HL-60/S4 treated with retinoic acid at 250 ng/mL for 4 days and 3 days (cell line): ENCODE measurements around the gene TTLL10.

Source experiments
- in situ Hi-C: fragments of 300-500 bp; cut with MboI; formaldehyde crosslinking; loops from 2 replicates; pipeline ENCODE4 v1.7.0; 2022; ENCODE audit warnings: low sequenced_read_pairs

Gene TTLL10, protein sequence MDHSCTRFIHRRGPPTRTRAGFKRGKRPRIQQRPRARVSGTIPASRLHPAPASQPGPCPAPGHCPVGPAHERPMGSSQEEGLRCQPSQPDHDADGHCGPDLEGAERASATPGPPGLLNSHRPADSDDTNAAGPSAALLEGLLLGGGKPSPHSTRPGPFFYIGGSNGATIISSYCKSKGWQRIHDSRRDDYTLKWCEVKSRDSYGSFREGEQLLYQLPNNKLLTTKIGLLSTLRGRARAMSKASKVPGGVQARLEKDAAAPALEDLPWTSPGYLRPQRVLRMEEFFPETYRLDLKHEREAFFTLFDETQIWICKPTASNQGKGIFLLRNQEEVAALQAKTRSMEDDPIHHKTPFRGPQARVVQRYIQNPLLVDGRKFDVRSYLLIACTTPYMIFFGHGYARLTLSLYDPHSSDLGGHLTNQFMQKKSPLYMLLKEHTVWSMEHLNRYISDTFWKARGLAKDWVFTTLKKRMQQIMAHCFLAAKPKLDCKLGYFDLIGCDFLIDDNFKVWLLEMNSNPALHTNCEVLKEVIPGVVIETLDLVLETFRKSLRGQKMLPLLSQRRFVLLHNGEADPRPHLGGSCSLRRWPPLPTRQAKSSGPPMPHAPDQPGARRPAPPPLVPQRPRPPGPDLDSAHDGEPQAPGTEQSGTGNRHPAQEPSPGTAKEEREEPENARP

DNA sequence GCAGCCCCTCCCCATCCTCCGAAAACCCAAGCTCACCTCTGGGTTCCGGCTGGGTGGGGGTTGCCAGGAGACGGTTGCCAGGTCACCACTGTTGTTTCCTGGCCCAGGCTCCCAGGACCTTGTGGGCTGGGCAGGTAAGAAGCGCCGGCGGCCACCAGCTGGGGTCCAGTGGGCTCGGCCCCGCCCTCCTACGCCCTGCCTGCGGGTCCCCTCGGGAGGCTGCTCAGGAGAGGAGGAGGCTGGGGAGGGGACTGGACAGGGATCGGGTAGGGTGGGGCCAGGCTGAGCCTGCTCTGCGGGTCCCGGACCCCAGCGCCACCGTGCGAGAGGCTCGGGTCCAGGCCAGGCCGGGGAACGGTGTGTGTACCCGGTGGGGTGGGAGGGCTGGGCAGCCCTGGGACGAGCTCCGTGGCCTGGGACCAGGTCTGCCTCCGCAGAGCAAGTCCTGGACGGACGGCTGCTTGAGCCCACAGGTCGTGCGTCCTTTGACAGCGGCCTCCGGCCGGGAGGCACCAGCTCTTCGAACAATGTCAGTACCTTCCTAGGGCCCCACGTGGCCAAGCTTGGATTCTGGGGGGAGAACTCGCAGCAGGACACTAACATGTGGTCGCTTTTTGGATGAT lies at the start of gene TTLL10:
Gene TTLL10 (plus strand): TSS at position 88 of the 623 bp plus-strand sequence. CDS start 5,336 bp downstream, outside the sequence.
- in situ Hi-C loops: no loop called here

- in situ Hi-C loops: no loop called here
These were observed 49.2 kb upstream of the TTLL10 start for GRCh38 chr1:1124508-1124785.

DNA sequence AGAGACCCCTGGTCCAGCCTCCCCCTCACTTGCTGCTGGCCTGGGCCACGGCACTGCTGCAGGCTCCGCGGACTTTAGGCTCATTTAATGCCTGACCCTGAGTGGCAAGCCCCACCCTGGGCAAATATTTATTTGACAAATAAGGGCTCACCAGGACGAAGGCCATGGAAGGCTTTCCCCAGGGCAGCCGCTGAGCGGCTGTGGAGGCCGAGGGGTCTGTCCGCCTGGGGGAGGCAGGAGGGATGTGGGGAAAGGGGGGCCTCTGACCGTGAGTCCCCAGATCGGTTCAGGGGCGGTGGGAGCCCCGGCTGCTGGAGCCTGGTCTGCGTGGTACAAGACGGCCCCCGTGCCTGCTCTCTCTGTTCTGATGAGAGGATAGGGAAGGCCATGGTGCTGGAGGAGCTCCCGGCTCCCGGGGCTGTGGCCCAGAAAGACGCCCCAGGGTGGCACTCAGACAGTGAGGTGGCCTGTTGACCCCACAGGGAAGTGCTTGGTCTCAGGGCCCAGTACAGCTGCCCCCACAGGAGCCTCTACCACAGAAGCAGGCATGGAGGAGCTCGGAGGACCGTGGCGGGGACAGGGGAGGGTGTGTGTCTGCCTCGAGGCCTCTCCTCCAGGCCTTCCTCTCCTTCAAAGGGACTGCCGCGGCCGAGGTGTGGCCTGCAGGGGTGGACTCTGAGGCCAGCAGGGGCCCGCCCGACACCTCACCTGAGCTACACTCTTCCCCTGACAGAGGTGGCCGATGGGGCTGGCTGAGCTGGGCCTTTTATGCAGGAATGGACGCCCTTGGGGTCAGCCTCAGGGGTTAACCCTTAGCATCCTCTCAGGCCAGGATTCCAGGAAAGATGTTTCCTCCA lies 48.7 kb upstream of the TTLL10 start:
- in situ Hi-C loops: loop anchor here (25.0 kb wide), 1 partner anchor 112 kb away; the partner anchor contains the start of genes B3GALT6, C1QTNF12 and SDF4

- in situ Hi-C loops: loop anchor here (25.0 kb wide), 1 partner anchor 111 kb away; the partner anchor contains the start of genes B3GALT6, C1QTNF12 and SDF4
These were observed 47.7 kb upstream of the TTLL10 start for GRCh38 chr1:1125945-1126344.

- in situ Hi-C loops: loop anchor here (25.0 kb wide), 1 partner anchor 110 kb away; the partner anchor contains the start of genes B3GALT6, C1QTNF12 and SDF4
These were observed 45.9 kb upstream of the TTLL10 start for GRCh38 chr1:1127551-1128451.

DNA sequence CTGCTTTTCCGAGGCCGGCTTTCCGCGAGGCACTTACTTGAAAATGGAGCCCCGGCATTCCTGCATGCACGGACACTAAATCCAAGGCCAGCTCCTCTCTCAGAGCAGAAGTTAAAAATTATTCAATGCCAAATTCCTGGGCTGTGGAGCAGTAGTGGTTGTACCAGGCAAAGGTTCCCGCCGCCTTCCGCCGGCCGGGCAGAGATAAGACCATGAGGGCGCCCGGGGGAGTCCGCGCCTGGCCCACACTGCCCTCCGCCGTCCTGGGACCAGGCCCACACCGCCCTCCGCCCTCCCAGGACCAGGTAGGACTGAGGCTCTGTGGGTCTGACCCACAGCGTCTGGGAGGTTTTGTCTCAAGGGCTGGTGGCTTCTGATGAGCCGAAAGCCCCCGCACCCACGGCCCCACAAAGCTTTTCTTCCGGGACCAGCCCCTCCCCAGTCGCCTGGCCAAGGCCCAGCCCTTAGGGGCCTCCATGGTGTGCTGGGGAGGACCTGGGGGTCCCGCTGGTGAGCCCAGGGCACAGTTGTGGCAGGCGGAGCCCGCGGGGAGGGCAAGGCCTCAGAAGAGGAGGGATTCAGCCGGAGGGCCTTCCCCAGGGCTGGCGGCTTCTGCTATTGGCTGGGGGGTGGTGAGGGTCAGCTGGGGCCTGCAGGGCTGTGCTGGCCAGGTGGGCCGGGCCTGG lies 45.1 kb upstream of the TTLL10 start:
- in situ Hi-C loops: loop anchor here (25.0 kb wide), 1 partner anchor 109 kb away; the partner anchor contains the start of genes B3GALT6, C1QTNF12 and SDF4

- in situ Hi-C loops: loop anchor here (25.0 kb wide), 1 partner anchor 108 kb away; the partner anchor contains the start of genes B3GALT6, C1QTNF12 and SDF4
These were observed 44.3 kb upstream of the TTLL10 start for GRCh38 chr1:1129381-1129821.

DNA sequence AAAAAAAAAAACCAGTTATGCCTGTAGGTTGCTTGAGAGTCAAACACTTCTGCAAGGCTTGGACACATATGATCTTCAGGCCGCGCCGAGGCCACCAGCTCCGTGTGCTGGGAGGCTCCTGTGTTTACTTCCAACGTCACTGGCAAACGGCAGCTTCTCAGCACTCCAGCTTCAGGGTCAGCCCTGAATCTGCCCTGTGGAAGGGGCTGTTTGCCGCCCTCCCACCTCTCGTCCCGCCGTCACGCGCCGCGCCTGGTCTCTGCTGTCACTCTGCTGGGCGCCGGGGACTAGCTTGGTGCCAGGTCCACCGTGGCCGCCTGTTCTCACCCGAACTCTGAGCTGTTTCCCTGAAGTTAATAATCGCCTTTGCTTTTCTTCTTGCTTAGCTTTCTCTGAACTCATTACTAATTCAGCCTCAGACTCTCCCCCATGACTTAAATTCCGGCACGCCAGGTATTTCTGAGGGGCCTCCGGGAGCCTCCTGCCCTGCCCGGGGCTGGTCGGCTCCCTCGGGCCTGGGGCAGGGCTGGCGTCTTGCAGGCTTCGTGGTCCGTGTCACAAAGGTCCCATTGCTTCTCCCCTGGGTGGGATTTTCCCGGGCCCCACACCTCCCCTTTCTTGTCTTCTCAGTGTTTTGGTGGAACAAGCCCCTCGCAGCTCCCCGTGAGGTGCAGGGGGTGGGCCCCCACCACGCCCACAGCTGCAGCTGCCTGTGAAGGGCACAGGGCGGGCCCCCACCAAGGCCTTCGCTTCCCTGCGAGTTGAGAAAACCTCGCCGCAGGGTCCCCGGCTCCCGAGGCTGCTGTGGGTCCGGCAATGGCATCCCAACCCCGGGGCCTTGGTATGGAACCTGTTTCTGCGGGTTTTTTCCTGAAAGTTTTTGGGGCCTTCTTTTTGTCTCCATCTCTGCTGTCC lies 43.2 kb upstream of the TTLL10 start:
- in situ Hi-C loops: loop anchor here (25.0 kb wide), 1 partner anchor 107 kb away; the partner anchor contains the start of genes B3GALT6, C1QTNF12 and SDF4

DNA sequence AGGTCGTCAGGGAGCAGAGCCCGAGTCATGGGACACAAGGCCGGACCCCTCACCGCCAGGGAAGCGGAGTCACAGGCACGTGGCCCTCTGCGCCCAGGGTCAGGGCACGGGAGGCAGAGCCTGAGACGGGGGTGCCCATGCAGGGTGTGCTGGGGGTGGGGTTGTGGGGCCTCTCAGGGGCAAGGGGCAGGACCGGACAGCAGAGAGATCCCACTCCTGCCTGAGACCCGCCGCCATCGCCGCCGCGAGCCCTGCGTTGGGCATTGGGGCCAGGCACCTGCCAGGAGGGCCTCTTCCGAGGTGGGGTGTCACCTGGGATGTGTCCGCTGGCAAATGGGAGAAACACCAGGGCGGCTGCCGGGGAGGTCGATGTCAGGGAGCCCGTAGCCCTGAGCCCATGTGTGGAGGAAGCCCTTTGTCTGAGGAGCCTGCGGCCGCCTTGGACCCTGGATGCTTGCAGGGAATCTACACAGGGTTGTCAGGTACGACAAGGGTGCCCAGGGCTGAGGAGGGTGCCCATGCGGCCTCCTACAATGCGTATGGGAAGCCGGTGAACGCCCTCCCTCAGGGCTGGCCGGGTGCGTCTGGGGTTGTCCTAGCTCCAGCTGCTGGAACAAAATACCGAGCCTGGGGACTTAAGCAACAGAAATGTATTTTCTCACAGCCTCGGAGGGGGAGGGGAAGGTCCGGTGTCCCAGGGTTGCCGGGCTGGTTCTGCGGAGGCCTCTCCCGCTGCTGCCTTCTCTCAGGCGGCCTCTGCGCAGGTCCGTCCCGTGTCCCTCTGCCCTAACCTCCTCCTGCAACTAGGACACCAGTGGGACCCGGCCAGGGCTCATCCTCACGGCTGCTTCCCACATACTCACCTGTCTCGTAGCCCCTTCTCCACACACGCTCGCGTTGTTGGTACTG lies 41.4 kb upstream of the TTLL10 start:
- in situ Hi-C loops: loop anchor here (25.0 kb wide), 1 partner anchor 105 kb away; the partner anchor contains the start of genes B3GALT6, C1QTNF12 and SDF4

GRCh38 chr1:1132956-1133750 lies 40.5 kb upstream of the TTLL10 start:
- in situ Hi-C loops: loop anchor here (25.0 kb wide), 1 partner anchor 104 kb away; the partner anchor contains the start of genes B3GALT6, C1QTNF12 and SDF4

GRCh38 chr1:1134300-1134970 lies 39.2 kb upstream of the TTLL10 start:
- in situ Hi-C loops: loop anchor here (25.0 kb wide), 1 partner anchor 103 kb away; the partner anchor contains the start of genes B3GALT6, C1QTNF12 and SDF4

DNA sequence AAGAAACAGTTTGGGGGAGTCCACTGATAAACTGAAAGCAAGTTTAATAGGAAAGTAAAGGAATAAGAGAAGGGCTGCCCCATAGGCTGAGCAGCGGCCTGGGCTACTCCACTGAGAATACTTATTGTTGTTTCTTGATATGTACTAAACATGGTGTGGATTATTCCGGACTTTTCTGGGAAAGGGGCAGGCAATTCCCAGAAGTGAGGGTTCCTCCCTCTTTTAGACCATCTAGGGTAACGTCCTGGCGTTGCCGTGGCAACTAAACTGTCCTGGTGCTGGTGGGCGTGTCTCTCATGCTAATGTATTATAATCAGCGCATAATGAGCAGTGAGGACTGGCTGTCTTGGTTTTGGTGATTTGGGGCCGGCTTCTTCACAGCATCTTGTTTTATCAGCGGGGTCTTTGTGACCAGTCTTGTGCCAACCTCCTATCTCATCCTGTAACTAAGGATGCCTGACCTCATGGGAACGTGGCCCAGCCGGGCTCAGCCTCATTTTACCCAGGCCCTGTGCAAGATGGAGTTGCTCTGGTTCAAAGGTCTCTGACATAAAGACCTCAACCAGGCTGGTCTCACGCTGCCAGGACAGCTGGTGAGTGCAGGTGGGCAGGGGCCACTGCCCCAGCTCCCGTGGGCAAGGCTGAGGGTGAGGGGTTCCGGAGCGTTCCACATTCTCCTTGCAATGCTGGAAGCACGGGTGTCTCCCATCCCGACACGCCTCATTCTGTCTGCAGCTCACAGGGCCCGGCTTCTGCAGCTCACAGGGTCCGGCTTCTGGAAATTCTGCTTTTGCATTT lies 38.1 kb upstream of the TTLL10 start:
- in situ Hi-C loops: loop anchor here (25.0 kb wide), 1 partner anchor 102 kb away; the partner anchor contains the start of genes B3GALT6, C1QTNF12 and SDF4

DNA sequence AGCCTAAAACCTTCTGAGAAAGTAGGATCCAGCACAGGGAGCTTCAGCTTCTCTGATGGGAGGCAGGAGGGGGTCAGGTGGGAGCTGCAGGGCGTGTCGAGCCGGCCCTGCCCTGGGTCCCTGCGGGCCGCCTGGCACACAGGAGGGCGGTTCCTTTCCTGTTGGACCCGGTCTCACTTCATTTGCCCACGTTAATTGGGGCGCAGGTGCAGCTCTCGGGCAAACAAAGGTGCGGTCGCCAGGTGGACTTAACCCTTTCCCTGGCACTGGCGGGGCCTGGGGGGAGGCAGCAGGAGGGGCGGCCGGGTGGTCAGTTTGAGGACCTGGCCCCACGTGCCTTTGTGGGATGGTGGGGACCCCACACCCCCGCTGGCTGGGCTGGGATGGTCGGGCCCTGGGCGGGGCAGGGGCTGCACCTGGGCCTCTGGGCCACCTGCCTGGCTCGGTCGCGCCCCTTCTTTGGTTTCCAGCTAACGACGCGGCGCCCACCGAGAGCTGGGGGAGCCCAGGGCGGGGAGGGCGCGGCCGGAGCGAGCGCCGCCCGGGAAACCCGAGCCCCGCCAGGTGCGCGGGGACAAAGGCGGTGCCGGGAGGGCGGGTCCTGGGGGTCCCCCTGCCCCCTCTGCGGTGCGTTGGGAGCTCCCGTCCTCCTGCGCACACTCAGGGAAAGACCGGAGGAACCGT lies 37.0 kb upstream of the TTLL10 start:
- in situ Hi-C loops: loop anchor here (25.0 kb wide), 1 partner anchor 101 kb away; the partner anchor contains the start of genes B3GALT6, C1QTNF12 and SDF4
